ENCODE results near the gene ENHO. TPM values are rescaled to one million over a fixed set of nuclear protein-coding genes. Genes with fewer than 3 reads are reported as not detected.

The ENHO gene
- total and polyA plus RNA-seq, 3 donors from 2014 or later: 24.7 to 31.2 (median 25.7) TPM

DNA sequence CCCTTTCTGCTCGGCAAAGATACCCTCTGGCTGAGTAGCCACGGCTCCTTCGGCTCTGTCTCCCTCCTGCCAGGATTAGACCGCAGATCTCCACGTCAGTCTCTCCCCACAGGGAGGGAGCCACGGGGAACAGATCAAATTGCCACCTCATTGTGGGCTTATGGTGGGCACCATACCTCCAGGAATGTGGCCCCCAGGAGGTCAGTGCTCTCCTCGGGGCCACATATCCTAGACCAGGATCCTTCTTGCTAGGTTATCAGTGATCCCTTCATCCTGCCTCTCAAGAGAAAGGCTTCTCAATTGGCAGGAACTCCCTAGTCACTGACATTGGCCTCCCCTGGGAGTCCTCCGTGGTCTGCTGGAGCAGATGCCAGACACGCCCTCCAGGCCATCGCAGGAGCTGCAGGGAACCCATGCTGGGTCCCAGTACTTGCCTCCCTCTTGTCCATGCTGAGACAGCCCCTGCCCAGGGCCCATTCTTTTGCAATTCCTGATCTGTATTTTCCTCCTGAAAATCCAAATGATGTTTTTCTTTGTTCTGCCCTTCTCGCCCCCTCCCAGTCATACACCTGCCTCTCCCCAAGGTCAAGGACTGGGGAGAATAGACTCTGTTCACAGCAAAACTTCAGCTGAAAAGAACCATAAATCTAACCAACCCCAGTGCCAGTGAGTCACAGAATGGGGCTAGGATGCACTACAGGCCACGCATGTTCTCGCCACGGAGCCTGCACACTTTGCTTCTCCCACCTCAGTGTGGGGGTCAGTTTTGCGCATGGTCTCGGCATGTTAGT lies 31.6 kb upstream of the ENHO start:
- 68 to 70% methylated on average over 16 of the region's 16 CpGs for WGBS, 2 donors
- H3K36me3 ChIP-seq (ENCODE audit: low read depth, missing control alignments): no peaks in the 10 kb centered on the region
- H3K9me3 ChIP-seq: no peaks in the 10 kb centered on the region
- peaks cover 2% of the 10 kb centered on the region for H3K4me1 ChIP-seq
- no peak overlapping the region for H3K27ac ChIP-seq
- DNase-seq: no peak
- no peaks in the 10 kb centered on the region for H3K27me3 ChIP-seq
- no peak for TF ChIP-seq POLR2A (IDR thresholded peaks at IDR 0.05)
- TF ChIP-seq, protein P1, sequence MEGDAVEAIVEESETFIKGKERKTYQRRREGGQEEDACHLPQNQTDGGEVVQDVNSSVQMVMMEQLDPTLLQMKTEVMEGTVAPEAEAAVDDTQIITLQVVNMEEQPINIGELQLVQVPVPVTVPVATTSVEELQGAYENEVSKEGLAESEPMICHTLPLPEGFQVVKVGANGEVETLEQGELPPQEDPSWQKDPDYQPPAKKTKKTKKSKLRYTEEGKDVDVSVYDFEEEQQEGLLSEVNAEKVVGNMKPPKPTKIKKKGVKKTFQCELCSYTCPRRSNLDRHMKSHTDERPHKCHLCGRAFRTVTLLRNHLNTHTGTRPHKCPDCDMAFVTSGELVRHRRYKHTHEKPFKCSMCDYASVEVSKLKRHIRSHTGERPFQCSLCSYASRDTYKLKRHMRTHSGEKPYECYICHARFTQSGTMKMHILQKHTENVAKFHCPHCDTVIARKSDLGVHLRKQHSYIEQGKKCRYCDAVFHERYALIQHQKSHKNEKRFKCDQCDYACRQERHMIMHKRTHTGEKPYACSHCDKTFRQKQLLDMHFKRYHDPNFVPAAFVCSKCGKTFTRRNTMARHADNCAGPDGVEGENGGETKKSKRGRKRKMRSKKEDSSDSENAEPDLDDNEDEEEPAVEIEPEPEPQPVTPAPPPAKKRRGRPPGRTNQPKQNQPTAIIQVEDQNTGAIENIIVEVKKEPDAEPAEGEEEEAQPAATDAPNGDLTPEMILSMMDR (IDR thresholded peaks at IDR 0.05): no peak
- intact Hi-C loops (cut with DNase I; ENCODE audit: low total_unique reads): loop anchor here (5.0 kb wide), 1 partner anchor 38 kb away; no protein-coding TSS in a partner anchor
- no peak overlapping the region for H3K4me3 ChIP-seq

GRCh38 chr9:34553511-34554021 lies 30.8 kb upstream of the ENHO start:
- no peak overlapping the region for H3K27ac ChIP-seq
- 80 to 93% methylated on average over 11 to 18 of the region's 18 CpGs for WGBS, 2 donors
- H3K36me3 ChIP-seq (ENCODE audit: low read depth, missing control alignments): no peaks in the 10 kb centered on the region
- no peak overlapping the region for H3K4me3 ChIP-seq
- intact Hi-C loops (cut with DNase I; ENCODE audit: low total_unique reads): loop anchor here (5.0 kb wide), 1 partner anchor 39 kb away; no protein-coding TSS in a partner anchor
- H3K27me3 ChIP-seq: no peaks in the 10 kb centered on the region
- no peak for DNase-seq
- no peaks in the 10 kb centered on the region for H3K4me1 ChIP-seq
- no peaks in the 10 kb centered on the region for H3K9me3 ChIP-seq
- no peak for TF ChIP-seq POLR2A (IDR thresholded peaks at IDR 0.05)
- TF ChIP-seq, protein P1 (IDR thresholded peaks at IDR 0.05): no peak

- intact Hi-C loops (cut with DNase I; ENCODE audit: low total_unique reads): loop anchor here (5.0 kb wide), 1 partner anchor 39 kb away; no protein-coding TSS in a partner anchor
- 88 to 100% methylated on average over 2 of the region's 2 CpGs for WGBS, 2 donors
- TF ChIP-seq POLR2A (IDR thresholded peaks at IDR 0.05): no peak
- TF ChIP-seq, protein P1 (IDR thresholded peaks at IDR 0.05): no peak
Measured at GRCh38 chr9:34552986-34553385, 30.2 kb upstream of the ENHO start.

GRCh38 chr9:34552606-34552981 lies 29.8 kb upstream of the ENHO start:
- TF ChIP-seq, protein P1 (IDR thresholded peaks at IDR 0.05): no peak
- TF ChIP-seq POLR2A (IDR thresholded peaks at IDR 0.05): no peak
- Histone ChIP-seq H3K27ac (no peak overlapping the region), H3K27me3 (no peaks in the 10 kb centered on the region), H3K36me3 (ENCODE audit: low read depth, missing control alignments) (no peaks in the 10 kb centered on the region), H3K4me3 (no peak overlapping the region), H3K9me3 (no peaks in the 10 kb centered on the region), H3K4me1 (no peaks in the 10 kb centered on the region)
- intact Hi-C loops (cut with DNase I; ENCODE audit: low total_unique reads): loop anchor here (5.0 kb wide), 1 partner anchor 40 kb away; no protein-coding TSS in a partner anchor
- DNase-seq: no peak
- 79 to 87% methylated on average over 4 to 13 of the region's 13 CpGs for WGBS, 2 donors

More at GRCh38 chr9:34552986-34553385, 30.2 kb upstream of the ENHO start:
- Histone ChIP-seq H3K36me3 (ENCODE audit: low read depth, missing control alignments) (no peaks in the 10 kb centered on the region), H3K4me3 (no peak overlapping the region), H3K27me3 (no peaks in the 10 kb centered on the region), H3K9me3 (no peaks in the 10 kb centered on the region), H3K4me1 (no peaks in the 10 kb centered on the region), H3K27ac (no peak overlapping the region)
- DNase-seq: no peak

Measured in testis (tissue), 3 donors.